Fibroblast of lung (primary cell): Measurements from ENCODE around the gene HMGCS1.

ENCODE experiments used
- EZH2 ChIP-seq: IDR thresholded peaks from 2 replicates; pipeline ENCODE4 v1.5.1; 2012; ENCODE audit warnings: low read length, control low read depth, mild to moderate bottlenecking; ENCODE audit errors: missing control alignments
- TF ChIP-seq, protein P1 (sequence below), 2 donors: IDR thresholded peaks in 1 of 2; conservative IDR thresholded peaks in 1 of 2; 1 replicate in 1 of 2; 2 replicates in 1 of 2; pipeline ENCODE4 v1.5.1; 2011 to 2012; ENCODE audit warnings: low read length in 2 of 2, control low read depth in 1 of 2, inconsistent platforms in 1 of 2, low read depth in 1 of 2, mild to moderate bottlenecking in 1 of 2

DNA sequence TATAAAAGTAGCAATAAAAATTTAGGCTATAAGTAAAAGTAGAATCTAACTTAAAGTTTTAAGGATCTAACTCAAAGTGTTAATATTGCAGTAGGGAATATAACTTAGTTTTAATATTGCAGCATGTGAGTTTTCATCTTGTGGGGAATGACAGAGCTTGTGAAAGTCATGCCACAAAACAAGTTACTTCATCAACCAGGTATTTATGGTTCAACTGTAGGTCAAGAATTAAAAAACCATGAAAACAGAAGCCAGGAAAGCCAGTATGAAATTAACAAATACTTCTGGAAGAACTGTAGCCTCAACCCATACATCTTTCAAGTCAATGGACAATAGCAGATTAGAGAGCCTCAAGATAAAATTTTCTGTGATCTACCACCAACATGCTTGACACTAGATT, 19.0 kb downstream of the HMGCS1 start:
- TF ChIP-seq EZH2 = no peak
- TF ChIP-seq, protein P1, sequence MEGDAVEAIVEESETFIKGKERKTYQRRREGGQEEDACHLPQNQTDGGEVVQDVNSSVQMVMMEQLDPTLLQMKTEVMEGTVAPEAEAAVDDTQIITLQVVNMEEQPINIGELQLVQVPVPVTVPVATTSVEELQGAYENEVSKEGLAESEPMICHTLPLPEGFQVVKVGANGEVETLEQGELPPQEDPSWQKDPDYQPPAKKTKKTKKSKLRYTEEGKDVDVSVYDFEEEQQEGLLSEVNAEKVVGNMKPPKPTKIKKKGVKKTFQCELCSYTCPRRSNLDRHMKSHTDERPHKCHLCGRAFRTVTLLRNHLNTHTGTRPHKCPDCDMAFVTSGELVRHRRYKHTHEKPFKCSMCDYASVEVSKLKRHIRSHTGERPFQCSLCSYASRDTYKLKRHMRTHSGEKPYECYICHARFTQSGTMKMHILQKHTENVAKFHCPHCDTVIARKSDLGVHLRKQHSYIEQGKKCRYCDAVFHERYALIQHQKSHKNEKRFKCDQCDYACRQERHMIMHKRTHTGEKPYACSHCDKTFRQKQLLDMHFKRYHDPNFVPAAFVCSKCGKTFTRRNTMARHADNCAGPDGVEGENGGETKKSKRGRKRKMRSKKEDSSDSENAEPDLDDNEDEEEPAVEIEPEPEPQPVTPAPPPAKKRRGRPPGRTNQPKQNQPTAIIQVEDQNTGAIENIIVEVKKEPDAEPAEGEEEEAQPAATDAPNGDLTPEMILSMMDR (conservative IDR thresholded peaks at IDR 0.05 in 1 of 2, IDR thresholded peaks at IDR 0.05 in 1 of 2; ENCODE audit: low read depth in 1 of 2, low read length in 2 of 2) = no peak
